HG03108 (cell line): Measurements from ENCODE around the gene COX19.

Experiments used
- ATAC-seq: cut with Tn5 transposase; IDR thresholded peaks from one replicate; pipeline ENCODE4 v1.9.1; 2021; ENCODE audit warnings: moderate library complexity; ENCODE audit not compliant: unreplicated experiment

The COX19 gene, protein sequence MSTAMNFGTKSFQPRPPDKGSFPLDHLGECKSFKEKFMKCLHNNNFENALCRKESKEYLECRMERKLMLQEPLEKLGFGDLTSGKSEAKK

GRCh38 chr7:974820-975681 is at the start of gene COX19:
COX19 (minus strand) TSS chr7:975549; CDS start chr7:975509, 40 bp downstream.
- ATAC-seq, result peak; percentile 61

DNA sequence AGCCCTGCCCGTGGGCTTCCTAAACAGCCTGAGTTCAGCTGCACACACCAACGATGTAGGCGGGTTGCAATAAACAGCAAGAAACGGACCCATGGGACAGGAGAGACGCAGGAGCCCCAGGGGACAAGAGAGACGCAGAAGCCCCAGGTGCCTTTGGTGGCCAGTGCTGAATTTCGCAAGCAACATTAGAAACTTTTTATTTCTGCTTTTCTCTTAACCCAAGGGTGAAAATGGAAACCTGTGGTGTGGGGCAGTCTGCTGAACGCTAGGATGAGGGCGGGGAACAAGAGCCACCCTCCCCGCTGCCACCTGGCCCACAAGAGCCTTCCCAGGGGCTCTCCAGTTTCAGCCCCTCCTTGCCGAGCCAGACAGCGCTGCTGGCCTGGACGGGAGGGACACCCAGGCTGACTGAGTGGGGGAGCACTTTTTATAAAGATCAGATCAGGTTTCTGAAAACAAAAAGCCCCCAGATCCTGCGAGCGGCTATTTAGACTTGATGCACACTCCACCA is 49.0 kb upstream of the COX19 start:
- ATAC-seq, result peak; percentile 45

- ATAC-seq, result no peak
These were observed 47.6 kb upstream of the COX19 start for GRCh38 chr7:1022801-1023465.

- no peak for ATAC-seq
These were observed 47.0 kb upstream of the COX19 start for GRCh38 chr7:1022356-1022755.

DNA sequence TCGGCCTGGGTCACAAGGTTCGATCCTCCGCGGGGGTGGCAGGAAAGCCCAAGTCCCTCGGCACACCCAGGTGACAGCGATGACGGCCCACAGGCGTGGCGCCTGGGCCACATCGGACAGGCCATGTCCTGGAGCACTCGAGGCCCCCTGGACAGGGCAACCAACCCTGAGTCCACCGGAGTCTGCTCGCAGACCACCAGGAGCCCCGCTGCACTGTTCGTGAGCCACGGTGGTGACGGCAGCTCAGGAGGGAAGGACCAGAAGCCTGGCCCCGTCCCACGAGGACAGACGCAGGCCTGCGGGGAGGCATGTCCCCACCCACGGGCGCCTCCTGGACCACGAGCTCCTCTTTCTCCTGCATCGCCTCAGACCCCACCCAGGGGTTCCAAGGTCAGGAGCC is 46.6 kb upstream of the COX19 start:
- no peak for ATAC-seq

- ATAC-seq, result no peak
These were observed 46.0 kb upstream of the COX19 start for GRCh38 chr7:1021366-1021765.

- ATAC-seq, result no peak
These were observed 45.5 kb upstream of the COX19 start for GRCh38 chr7:1020849-1021251.

GRCh38 chr7:1019789-1020610 is 44.7 kb upstream of the COX19 start:
- no peak for ATAC-seq

GRCh38 chr7:1019255-1019785 is 44.0 kb upstream of the COX19 start:
- no peak for ATAC-seq

DNA sequence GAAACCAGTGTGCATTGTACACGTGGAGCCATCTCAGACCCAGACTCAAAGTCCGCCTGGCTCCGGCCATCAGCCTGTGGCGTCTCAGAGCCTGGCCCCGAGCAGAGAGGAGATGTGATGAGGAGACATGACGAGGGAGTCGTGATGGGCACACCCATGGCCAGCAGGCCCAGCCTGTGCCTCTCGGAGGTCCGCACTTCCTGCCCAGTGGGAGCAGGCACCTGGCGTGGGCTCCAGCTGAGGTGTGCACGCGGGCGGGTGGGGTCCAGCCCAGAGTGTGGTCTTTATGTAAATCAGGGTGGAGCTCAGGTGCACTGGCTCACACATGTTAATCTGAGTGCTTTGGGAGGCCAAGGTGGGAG is 43.0 kb upstream of the COX19 start:
- ATAC-seq, result no peak

GRCh38 chr7:1017586-1018333 is 42.4 kb upstream of the COX19 start:
- no peak for ATAC-seq

DNA sequence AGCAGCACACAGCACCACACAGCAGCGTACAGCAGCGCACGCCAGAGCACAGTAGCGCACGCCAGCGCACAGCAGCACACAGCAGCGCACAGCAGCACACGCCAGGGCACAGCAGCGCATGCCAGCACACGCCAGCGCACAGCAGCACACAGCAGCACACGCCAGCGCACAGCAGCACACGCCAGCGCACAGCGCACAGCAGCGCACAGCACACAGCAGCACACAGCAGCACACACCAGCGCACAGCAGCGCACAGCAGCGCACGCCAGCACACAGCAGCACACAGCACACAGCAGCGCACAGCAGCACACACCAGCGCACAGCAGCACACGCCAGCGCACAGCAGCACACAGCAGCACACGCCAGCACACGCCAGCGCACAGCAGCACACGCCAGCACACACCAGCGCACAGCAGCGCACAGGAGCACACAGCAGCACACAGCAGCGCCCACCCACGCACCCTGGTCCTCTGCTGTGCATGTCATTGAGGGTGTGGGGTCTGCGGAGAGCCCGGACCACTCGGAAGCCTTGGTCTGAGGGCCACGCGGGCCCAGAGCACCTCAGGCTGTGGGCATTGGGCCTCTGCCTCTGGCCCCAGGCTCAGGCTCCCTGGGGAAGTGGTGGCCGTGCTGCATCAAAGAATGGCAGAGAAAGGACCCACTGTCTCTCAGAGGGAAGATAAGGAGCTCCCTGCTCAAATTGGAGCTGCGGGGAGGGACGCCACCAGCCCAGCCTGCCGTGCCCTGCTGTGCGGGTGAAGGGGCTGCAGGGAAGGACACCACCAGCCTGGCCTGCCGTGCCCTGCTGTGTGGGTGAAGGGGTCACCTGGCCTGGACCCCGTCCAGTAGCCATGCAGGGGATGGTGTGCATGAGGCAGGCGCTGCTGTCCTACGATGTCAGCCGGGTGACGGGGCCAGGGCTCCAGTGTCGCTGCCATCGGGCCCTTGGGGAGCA is 41.5 kb upstream of the COX19 start:
- no peak for ATAC-seq

- no peak for ATAC-seq
These were observed 40.1 kb upstream of the COX19 start for GRCh38 chr7:1015196-1016121.

DNA sequence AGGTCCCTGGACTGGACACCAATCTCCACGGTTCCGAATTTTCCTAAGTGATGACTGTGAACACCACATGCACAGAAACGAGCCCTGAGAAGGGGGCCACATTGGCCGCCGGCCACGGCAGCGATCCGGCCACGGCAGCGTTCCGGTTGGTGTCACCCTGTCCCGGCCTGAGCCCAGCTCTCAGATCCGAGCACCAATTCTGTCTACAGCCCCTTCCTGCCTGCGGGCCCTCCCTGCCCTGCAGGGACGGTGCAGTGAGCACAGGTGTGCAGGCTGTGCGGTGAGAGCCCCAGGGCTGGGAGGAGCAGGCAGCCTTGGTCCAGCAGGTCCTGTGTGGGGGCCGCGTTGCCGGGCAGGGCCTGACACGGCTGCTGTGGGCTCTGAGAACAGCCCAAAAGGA is 39.3 kb upstream of the COX19 start:
- ATAC-seq, result no peak

DNA sequence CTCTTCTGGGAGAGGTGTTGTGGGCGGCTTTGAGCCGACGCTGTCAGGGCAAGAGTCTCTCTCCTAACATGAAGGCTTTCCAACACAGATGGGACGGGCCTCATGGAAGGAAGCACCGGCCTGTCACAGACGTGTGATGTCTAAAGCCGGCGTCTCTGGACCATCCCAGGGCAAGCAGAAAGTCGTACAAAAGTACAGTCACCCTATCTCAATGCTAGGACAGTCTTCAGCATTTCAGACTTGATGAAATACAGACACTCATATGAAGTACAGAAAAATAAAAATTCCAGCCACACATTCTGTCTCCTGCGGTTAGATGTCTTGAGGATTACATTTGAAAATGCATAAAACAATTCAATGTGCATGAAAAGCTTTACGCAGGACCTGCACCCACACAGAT is 38.2 kb upstream of the COX19 start:
- no peak for ATAC-seq

- ATAC-seq, result no peak
These were observed 37.4 kb upstream of the COX19 start for GRCh38 chr7:1012716-1013095.

GRCh38 chr7:1012004-1012715 is 36.8 kb upstream of the COX19 start:
- ATAC-seq, result no peak
